ENCODE results near the gene PAX5.

Gene PAX5

DNA sequence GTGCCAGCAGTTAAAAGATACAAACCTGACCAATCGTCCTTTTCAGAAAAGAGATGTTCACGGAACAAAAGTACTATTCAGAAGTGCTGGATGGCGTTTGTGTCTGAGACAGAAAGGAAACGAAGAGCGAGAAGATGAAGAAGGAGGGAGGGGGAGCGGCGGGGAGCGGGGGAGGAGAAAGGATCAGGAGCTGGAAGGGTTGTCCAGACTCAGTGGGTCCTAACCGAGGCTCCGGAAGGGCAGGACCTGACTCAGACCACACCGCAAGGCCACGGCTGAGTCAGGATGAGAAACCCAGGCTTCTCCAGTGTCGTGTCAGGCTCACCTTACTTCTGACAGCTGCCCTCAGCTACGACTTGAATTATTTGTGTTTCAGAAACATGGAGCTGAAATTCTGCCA, 46.2 kb downstream of the PAX5 start:
- no peak for DNase-seq (ENCODE audit: low read depth in 2 of 2)

DNA sequence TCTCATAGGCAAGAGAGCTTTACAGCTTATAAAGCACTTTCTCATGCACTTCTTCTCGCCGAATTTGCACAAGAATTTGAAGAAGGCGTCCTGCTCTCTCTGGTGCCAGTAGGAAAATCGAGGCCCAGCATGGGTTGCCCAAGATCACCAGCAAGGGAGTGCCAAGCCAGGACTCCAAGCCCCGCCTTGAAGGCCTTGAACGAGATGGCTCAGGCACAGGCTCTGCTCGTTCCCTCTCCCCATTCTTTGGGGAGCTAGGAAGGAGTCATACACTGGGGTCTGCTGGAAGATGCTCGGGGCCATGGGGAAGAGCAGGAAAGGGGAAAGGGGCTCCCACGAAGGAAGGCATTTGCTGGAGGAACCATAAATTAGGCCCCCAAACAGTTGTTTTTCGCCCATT, 46.7 kb downstream of the PAX5 start:
- DNase-seq (ENCODE audit: low read depth in 2 of 2): no peak

DNA sequence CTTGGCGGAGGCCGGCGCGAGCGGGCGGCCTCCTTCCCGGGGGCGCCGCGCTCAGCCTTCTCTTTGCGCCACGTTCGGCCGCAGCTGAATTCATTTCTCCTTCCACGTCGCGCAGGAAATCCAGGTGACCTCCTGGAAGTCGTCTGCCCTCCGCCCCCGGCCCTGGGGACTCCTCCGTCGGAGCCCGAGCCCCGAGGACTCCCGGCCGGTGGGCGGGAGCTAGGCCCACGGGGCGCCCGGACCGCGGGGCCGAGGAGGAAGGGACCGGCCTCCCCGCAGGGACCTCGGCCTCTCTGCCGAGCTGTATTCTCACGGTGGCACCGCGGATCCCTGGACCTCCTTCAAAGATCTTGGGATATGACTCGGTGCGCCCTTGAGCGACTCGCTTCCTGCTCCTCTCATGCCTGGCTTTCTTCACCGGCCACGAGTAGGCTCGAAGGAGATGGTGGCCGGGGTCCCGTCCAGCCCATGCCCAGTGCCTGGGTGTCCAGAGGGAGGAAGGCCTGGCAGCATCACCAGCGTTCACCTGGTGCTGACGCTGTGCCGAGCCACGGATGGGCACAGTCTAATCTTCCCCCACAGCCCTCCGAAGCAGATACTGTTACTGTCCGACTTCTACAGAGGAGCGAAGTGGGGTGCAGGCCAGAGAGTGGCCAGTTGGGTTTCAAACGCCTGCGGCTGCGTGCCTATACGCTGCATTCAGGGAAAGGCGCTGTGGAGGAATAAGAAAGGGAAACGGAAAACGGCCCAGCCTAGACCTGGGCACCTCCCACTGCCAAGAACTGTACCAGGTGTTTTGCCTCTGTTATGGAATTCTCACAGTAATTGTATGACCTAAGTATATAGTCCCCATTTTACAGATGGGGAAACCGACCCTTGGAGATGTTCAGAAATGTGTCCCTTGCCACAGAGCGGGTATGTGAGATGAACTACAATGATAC, 47.3 kb downstream of the PAX5 start:
- DNase-seq (ENCODE audit: low read depth in 2 of 2): no peak

DNA sequence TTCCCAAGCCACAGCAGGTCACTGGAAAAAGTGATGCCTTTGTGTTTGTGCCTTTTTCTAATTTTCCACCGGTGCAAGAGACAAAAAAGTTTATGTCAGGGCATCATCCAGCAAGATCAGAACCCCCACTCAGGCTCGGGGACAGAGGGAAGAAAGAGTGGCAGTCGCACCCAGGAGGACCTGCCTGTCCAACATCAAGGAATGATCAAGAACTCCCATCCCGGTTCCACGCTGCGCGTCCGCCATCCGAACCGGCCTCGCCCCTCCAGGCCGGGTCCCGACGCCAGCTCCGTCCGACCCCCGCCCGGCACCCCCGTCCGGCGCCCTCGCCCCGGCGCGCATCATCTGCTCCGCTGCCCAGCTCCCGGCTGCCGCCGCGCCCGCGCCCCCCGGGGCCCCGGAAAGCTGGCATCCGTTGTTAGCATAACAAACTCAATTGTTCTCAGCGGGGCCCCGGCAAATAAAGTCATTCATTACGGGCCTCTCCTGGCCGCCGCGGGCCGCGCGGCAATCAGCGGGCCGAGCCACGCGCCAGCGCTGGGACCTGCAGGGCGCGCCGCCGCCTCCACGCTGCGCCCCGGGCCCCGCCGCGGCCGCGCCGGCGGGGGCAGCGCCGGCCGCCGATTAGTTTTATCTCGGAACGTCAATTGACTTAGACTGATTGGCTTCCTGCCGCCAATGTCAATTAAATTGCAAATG, 48.1 kb downstream of the PAX5 start:
- no peak for DNase-seq (ENCODE audit: low read depth in 2 of 2)

DNA sequence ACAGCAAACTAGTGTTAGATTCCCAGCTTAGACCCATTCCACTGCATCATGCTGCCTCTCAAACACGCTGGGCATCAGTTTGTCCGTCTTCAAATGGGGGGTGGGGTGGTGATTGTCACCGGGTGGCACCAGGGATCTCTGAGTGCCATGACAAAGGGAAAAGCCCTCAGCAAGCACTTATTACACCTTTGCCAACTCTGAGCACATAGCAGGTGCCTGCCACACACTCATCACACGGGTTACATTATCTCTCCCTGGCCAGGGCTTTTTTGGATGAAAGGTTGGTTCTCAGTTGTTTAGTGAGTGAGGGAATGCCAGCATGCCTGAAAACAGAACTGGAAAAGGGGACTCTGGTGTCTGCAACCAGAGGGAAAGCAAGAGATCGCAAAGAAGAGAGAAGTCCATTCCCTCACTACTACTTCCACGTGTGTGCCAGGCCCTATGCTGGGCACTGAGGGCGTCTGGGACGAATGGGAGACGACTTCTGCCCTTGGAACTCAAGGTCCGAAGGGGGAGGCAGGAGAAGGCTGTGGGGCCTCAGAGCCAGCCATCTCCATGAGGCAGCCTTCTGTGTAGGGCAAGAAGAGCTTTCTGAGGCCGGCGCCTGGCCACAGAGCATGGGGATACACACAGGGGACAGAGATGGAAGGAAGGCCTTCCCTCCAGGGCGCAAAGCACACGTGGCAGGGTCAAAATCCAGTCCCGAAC, 48.9 kb downstream of the PAX5 start:
- no peak for DNase-seq (ENCODE audit: low read depth in 2 of 2)

DNA sequence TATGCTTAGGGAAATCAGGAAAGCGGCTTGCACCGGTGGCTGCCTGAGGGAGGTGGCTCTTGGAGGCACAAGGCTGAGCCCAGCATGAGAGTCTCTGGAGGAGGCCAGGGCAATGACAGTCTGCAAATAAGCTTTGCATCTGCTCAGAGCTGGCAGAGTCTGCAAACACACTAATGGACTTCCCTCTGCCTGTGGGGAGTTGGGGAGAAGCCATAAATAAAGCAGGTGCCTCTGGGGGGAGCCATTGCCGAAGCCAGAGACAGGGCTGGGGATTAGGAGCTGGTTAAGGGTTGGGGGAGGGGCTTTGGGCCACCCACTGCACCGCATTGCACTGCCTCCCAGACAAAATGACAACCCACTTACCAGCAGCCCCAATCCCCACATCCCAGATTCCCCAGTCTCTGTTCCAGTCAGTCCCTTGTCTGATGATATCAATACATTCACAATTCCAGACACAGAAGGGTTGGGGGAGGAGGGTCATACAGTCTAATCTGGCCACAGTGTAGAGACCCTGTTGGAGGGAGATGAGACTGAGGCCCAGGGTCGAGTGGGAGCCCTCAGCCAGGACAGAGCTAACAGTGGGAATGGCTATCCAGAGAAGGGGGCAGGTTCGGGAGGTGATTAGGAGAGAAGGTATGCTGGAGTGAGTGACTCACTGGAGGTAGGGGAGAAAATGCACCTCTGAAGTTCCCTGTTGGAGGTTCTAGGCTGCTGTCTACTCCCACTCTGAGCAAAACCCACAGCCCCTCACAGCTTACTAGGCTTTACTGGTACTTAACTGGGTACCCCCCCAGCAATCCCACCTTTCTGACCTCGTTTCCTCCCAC, 53.7 kb downstream of the PAX5 start:
- DNase-seq (ENCODE audit: low read depth in 2 of 2): no peak

DNA sequence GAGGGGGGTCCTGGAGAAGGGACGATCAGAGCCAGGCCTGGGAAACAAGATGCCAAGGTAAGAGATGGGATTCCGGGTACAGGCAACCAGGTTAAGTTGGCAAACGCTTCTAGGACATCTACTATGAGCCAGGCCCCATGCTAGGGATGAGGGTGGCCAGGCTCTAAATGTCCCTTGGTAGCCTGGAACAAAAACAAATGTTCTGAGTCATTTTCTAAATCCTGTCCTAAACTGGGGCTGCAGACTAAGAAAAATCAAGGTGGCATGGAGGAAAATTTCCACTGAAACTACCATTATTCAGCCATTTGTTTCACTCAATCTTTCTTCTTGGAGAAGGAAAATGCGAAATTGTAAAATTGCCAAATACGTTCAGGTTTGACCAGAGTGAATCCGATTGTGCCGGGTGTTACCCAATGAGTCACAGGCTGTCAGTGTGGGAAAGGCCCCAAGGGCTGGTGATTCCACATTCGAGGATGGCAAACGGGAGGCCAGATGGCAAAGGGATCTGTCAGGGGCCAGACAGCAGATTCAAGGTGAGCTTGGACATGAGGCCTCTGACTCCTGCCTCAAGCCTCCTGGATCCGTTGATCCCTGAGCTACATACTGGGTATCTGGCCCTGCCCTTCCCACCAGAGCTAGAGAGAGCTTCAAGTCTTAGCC, 57.6 kb downstream of the PAX5 start:
- no peak for DNase-seq (ENCODE audit: low read depth in 2 of 2)

DNA sequence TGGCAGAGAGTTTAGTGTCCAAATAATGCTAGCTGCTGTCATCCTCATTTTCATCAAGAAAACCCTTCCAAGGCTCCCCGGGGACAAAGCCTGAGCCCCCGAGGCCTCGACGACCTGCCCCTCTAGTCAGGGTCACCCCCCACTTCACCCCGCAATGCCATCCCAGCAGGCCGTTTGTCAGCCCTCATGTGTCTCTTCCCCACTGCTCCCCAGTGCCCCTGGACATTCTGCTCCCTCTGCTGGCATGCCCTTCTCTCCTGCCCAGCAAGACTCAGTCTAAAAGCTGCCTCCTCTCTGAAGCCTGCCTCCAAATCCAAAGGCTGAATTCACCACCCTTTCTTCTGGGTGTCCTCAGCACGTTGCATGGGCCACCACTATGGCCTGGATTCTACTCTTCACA, 59.3 kb downstream of the PAX5 start:
- DNase-seq (ENCODE audit: low read depth in 2 of 2): no peak

DNA sequence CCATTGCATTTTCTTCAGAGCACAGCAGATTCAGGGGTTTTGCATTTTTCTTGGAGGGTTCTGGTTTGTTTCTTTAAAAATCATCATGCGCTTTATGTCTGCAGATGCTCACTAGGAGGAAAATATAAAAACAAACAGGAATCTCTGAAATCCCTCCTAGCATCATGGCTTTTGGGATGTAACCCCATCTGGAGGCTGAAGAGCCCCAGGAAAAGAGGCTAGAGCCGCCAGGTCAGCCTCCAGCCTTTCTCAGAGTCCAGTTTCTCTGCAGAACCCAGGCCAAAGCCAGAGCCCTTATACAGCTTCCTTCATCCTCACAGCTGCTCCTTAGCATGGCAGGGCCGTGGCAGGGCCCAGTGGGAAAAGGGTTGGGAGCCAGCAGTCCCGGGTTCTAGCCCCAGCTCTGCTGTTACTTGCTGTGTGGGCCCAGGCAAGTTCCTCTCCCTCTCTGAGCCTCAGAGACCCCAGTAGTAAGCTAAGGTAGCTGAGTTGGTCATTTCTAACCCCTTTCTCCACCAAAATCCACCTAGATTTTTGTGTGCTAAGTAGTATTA, 62.1 kb downstream of the PAX5 start:
- DNase-seq (ENCODE audit: low read depth in 2 of 2): no peak

DNA sequence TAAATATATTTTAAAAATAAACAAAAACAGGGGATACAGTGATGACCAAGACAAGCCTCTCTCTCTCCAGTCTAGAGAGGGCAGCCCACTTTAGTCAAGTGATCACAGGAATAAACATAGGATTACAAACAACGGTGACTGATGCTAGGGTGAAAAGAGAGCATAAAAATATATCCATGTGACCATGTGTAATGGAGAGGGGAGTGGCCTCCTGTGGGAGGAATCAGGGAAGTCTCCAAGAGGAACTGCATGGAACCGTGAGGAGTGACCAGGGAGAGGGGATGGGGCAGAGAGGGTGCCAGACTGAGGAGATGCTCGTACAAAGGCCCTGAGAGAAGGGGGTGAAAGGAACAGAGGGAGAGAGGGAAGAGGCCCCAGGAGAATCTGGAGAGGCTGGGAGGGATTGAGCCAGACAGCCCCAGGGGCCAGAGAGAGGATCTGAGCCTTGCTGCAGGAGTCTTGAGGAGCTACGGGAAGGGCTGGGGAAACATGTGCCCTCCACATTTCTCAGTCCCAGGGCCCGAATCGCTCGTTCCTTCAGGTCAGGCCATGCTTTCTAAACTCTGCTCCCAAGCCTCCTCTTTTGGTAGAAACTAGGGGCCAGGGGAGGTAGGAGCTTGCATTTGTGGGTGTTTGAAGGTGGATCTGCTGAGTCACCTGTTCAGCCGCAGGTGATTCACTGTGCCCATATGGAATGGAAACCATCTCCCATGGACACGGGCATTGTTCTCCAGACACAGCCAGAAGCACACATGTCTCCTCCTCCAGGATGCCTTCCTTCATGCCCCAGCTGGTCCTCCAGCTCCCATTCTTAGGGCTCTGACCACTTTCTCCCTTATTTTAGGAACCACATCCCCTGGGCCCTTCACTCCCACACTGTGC, 63.8 kb downstream of the PAX5 start:
- DNase-seq (ENCODE audit: low read depth in 2 of 2): no peak

DNA sequence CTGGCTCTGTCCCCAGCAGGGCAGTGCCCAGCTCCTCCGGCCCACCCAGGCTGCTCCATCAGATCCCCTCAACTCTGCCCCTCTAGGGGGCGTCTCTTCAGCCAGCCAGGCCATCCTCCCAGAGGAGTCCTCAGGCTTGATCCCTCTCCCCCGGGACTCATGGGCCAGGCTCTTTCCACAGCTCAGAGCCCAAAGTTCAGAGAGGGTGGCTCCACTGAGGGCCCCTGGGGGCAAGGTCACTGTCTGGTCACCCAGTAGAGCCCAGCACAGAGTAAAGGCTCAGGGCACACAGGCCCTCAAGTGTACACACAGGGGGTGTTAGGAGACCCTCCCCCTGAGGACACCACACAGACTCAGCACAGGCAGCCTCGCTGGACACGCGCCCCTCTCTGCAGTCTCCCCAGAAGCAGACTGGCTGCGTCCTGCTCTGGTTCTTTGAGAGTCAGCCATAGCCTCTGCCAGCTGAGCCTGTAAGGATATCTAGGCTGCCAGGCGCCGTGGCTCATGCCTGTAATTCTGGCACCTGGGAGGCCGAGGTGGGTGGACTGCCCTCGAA, 64.8 kb downstream of the PAX5 start:
- DNase-seq (ENCODE audit: low read depth in 2 of 2): no peak

DNA sequence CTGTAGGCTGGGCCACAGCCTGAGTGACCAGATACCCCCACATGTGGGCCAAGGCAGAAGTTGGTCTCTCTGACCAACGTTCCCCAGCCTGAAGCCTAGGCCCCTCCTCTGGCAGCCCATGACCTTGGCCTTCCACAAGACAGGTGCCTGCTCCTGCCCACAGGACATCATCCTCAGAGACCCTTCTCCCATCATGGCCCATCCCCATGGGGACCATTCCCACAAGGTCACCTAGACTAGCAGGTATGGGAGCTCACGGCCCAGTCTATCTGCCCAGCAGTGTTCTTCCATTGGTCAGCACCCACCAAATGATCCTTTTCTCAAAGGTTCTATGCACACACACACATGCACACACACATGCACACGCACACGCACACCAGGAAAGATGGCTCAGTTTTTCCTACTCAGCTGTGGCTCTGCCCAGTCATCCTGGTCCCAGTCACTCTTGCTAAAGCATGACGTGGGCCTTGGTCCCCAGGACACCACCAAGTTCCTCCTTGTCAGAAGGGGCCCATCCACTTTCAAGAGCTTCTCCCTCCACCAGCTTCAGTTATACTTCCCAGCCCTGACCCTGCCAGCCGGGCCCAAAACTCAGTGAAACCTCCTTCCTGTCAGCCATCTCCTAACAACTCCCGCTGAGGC, 65.4 kb downstream of the PAX5 start:
- no peak for DNase-seq (ENCODE audit: low read depth in 2 of 2)

DNA sequence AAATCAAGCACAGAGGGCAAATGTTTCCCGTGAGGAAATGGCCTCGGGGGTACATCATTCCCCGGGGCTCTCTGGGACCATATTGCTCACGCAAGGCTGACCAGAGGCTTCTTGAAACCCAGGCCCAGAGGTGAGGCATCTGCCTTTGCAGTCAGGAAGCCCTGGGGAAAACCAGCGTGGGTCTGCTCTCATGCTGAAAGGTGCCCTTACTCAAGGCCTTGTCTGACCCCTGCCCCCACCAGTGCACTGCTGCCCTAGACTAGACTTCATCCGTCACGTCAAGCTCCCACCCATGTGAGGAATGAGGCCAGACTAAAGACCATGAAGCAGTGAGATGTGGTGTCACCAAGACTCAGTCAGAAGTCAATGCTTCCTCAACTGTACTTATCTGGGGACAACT, 66.1 kb downstream of the PAX5 start:
- DNase-seq (ENCODE audit: low read depth in 2 of 2): no peak

DNA sequence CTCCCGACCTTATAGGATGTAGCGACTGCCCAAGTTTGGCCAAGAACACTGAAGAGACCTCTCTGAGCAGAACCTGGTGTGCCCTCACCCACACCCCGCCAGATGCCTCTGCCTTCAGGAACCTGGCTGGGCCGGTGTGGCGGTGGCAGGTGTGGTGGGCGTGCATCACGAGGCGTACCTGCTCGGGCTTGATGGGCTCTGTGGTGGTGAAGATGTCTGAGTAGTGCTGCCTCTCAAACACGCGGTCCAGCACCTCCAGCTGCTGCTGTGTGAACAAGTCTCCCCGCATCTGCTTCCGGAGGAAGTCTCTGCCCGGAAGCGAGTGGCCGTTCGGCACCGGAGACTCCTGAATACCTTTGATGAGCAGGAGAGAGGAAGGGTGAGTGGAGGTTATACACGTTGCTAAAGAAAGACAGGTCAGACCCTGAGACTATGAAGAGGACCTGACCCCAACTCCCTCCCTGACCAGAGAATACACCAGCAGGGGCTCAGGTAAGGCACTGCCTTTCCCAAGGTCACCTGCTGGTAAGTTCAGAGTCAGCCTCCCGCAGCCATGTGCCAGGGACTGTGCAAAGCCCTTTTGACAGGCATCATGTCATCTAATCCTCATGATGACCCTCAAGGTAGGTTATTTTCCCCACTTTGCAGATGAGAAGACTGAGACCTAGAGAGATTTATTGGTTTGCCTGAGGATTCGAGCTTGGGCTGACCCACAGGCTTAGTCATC, 67.5 kb downstream of the PAX5 start:
- DNase-seq (ENCODE audit: low read depth in 2 of 2): no peak

DNA sequence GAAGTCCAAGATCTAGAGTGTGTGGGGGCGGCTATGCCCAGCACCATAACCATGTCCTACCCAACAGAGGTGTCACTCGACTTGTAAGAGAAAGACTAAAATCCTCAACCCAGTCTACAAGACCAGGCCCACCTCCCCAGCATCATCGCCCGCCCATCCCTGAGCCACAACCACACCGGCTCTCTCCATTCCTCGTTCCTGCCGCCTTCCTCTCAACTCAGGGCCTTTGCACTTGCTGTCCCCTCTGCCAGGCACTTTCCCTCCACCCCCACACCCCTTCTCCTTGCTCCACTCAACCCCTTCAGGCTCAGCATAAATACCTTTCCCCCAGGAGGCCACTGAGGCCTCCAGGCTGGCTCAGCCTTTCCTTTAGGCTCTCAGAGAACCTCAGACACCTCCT, 69.3 kb downstream of the PAX5 start:
- DNase-seq (ENCODE audit: low read depth in 2 of 2): no peak

DNA sequence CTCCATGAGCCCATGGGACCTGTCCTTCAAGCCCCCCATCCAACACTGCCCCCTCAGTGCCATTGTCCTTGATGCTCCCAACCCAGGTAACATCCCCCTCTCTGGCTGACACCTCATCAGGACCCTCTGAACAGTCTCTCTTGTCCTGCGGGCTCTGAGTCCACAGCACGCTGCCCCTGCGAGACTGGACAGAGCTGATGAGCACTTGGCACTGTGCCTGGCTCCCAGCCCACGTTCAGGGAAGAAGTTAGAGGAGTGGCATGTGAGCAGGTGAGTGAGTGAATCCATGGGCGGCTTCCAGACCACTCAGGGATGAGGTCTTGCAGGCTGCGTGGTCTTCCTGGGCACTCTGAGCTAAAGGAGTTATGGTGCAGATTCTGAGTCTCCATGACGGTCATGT, 70.7 kb downstream of the PAX5 start:
- no peak for DNase-seq (ENCODE audit: low read depth in 2 of 2)

DNA sequence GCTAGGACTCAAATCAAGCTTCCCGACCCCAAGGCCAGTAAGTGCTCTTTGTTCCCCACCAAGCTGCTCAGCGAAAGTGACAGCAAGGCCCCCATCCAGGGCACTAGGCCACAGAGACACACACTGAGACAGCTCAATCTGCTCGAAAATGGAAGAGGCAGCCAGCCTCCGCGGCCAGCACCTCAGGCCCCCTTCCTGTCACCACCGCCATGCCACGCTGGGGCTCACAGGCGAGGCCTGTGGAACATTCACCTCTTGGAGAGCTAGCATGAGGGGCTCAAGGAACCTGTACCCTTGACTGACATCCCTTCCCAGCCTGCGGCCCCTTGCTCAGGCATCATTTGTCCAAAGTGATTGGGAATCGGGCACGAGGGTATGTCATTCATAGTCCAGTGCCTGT, 71.4 kb downstream of the PAX5 start:
- no peak for DNase-seq (ENCODE audit: low read depth in 2 of 2)

DNA sequence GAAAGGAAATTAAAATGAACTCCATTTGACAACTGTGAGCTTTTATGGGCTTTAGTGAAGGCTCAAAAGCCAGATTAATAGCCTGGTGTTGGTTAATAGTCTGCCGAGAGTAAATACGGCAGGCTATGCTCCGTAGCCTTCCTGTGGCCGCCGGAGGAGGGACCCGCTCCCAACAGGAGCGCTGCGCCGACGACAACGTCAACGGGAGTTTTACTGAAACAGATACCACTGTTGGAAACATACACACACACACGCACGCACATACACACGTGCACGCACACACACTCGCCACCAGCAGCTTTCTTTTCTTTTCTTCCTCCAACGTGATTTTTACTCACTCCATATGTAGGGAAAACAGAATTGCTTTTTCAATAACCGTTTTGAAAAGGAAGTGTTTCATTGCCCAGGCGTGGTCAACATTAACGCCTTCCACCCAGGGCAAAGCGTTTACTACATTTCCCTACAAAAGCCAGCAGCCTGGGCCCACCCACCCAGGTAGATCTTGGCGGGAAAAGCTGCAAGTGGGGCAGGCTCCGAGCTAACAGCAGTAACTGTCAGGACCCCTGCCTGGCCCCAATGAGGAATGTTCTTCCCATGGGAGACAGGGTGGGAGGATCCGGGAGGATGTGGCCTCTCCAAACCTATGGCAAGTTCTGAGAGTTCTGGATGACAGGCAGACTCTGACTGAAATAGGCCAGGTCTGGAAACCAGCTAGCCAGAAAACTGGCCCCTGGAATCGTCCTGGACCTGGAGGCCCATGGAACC, 72.3 kb downstream of the PAX5 start:
- no peak for DNase-seq (ENCODE audit: low read depth in 2 of 2)

Measured in stimulated activated CD8-positive, alpha-beta memory T cell treated with anti-CD3 and anti-CD28 coated beads, Interleukin-7, amount 100 ng/mL, for 4 hours (primary cell).